Stimulated activated CD8-positive, alpha-beta memory T cell treated with anti-CD3 and anti-CD28 coated beads, Interleukin-12 subunit alpha, Interleukin-12 subunit beta, amount 100 ng/mL, for 24 hours (primary cell): ENCODE results near the gene PRKACB.

ENCODE experiments used
- DNase-seq: peaks from one replicate; pipeline ENCODE4 v3.0.0-alpha.2; 2020; ENCODE audit errors: extremely low read depth

PRKACB gene

GRCh38 chr1:84156210-84156621, 12.1 kb downstream of the PRKACB start:
- no peak for DNase-seq

- no peak for DNase-seq
These were observed 15.6 kb downstream of the PRKACB start for GRCh38 chr1:84159533-84160240.

- no peak for DNase-seq
These were observed 18.2 kb downstream of the PRKACB start for GRCh38 chr1:84162295-84162694.

- no peak for DNase-seq
These were observed 19.3 kb downstream of the PRKACB start for GRCh38 chr1:84163123-84163931.

DNA sequence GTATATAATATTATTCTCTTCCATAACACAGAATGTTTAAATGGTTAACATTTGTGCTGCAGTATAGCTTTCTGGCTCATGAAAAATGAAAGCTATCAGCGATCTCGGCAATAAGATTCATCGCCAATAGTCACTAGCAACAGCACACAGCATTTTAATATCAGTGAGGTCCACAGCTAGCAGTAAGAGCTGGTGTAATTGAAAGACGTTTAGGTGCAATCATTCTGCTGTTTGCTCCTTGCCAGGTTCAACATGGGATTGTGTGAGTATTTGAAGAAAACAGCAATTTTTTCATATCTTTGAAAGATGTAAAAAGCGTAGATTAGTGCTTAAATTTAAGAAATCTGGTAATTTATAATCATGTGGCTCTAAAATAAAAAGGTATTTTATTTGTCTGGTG, 20.1 kb downstream of the PRKACB start:
- DNase-seq: no peak

DNA sequence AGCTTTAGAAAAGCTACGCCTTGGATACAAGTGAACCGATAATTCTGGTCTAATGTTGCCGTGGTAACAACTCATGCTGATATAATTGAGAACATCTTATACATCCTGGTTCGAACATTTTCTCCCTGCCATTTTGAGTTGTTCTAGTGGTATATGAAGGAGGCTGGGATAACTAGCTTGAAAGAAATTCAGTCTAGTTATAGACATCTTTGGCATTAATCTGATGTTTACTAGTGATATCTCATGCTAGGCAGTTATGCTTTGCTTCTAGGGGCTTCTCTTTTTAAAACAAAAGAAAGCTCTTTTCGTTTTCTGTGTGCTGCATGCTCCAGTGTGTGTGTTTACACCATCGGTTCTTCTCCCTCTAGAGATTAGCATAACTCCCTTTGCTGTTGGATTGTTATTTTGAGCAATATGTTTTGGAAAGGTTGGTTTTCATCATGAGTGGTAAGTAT, 20.5 kb downstream of the PRKACB start:
- DNase-seq: no peak

DNA sequence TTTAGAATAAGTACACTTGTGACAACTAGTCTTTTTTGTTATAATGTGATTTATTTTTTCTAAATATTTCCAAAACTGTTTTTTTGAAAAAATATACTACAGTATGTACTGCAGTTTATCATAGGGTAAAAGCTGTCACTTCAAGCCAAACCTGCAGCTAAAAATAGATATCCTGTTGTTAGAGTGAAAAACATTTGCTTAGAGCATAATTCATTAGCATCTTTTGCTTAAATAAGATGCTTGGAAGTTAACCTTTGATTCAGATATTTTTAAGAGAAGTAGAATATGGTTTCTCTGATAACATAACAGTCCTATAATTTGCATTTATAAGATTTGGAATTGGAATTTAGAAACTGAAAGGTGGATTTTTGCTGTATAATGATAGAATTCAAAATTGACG, 21.5 kb downstream of the PRKACB start:
- no peak for DNase-seq

- DNase-seq: no peak
These were observed 22.7 kb downstream of the PRKACB start for GRCh38 chr1:84166797-84167196.

- DNase-seq: no peak
These were observed 24.7 kb downstream of the PRKACB start for GRCh38 chr1:84168783-84169182.

DNA sequence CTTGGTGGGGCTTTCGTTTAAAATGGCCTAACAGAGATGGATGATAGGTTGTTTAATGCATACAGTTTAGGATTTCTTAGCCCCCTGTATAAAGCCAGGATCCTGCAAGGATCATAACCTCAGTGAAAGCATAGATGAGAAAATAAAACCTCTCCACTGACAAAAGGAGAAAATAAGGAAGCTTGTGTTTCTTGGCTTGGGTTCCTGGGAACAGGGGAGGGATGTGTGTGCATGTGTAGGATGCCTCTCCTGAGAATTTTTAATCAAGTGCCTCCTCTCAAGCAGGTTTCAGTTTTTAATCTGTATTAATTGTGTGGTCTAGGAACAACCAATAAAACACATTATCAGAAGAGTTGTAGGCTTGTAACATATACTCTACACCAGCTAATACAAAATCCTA, 26.1 kb downstream of the PRKACB start:
- no peak for DNase-seq

- DNase-seq: no peak
These were observed 27.4 kb downstream of the PRKACB start for GRCh38 chr1:84171481-84171880.

GRCh38 chr1:84174051-84174556, 30.0 kb downstream of the PRKACB start:
- DNase-seq: no peak

DNA sequence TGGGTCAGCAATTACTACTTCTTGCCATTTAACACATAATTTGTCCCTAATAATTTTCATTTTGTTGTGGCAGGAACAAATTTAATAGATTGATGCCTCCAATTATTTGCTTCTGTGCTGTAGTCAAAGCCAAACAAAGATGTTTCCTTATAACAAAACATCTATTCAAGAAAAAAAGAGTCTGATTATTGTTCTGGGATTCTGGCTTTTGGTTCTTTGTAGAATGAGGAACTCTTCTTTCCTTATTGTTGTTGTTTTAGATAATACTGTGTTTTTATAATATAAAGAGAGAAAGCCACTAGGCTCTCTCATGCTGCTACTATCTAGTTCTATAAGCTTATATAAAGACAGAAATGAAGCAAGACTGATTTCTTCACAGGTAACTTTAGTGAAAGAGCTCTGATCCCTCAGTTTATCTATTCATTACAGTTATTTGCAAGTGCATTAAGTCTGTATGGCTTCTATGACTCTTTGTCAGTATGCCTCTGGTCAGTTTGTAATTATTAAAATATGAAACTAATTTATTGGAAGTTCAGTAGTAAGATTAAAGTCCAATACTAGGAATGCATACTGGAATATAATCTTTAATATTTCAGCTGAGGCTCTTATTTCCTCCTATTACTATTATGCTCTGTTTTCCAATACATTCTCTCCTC, 37.4 kb downstream of the PRKACB start:
- no peak for DNase-seq

DNA sequence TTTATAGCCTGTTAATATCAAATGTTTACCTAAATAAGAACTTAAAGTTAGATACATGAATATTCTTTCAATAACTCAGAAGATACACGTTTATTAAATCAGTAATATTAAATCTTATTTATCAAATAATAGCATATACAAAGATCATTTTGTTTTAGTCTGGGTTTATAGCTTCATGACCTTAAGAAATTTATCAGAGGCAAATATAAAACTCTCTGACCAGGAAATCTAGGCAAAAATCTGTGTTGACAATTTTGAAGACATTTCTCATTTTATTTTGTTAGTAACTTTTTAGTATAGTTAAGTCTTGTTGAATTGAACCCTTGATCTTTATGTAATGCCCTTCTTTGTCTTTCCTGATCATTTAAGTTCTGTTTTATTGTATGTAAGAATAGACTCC, 46.4 kb downstream of the PRKACB start:
- DNase-seq: no peak

DNA sequence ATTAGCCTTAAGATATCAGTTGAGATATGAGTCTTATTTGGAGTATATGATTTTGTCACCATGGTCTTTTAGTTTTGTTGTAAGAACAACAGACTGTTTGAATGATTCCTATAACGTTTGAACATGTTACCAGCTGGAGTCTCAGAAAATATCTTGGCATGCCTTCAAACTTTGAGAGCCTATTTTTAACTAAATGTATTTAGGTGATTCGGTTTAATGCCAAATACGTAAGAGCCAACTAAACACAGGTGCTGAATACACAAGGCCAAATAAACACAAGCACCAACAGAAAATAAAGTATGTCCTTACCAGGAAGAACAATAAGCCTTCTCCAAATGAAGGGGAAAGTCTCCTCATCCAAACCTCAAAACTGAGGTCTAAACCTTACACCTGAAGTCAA, 48.6 kb downstream of the PRKACB start:
- DNase-seq: no peak

GRCh38 chr1:84198832-84199231, 54.8 kb downstream of the PRKACB start:
- no peak for DNase-seq

GRCh38 chr1:84199257-84199656, 55.2 kb downstream of the PRKACB start:
- DNase-seq: no peak

- DNase-seq: no peak
These were observed 58.1 kb downstream of the PRKACB start for GRCh38 chr1:84202126-84202525.

- no peak for DNase-seq
These were observed 62.3 kb downstream of the PRKACB start for GRCh38 chr1:84206375-84206774.

- no peak for DNase-seq
These were observed 64.9 kb downstream of the PRKACB start for GRCh38 chr1:84208935-84209334.

GRCh38 chr1:84214115-84214956, 70.3 kb downstream of the PRKACB start:
- no peak for DNase-seq

DNA sequence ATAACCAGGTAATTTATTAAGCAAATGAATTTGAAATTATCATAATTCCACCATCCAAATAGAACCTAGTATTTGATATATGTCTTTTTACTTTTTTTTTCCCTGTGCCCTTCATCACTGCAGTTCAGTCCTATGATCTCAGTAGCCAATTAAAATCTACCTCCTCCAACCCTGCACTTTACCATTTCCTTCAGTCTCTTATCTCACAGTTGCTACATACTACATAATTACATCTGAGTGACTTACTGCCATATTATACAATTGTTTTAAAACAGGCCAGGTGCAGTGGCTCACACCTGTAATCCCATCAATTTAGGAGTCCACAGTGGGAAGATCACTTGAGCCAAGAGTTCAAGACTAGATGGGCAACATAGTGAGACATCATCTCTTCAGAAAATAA, 73.2 kb downstream of the PRKACB start:
- no peak for DNase-seq
